ENCODE measurements around the gene ATP2C2. TPM values are rescaled to one million over a fixed set of nuclear protein-coding genes. Genes with fewer than 3 reads are reported as not detected.
"Not testable (repeated sequence)": the region's sequence is repeated elsewhere in the genome, so short reads cannot be mapped to it uniquely, and the experiment has no call there.

ATP2C2 gene
- total RNA-seq, 1 experiment from 2014 or later, result 26.0 TPM

GRCh38 chr16:84341528-84342295, 26.6 kb upstream of the ATP2C2 start:
- Histone ChIP-seq H3K4me1 (ENCODE audit: insufficient read depth, low read length) (peaks cover 3% of the 10 kb centered on the region; the same call in 1 of the 2 replicates), H3K9me3 (ENCODE audit: low read length) (no peaks in the 10 kb centered on the region), H3K9me2 (replicated peaks; ENCODE audit: low read length) (no peaks in the 10 kb centered on the region), H4K20me1 (ENCODE audit: low read length) (no peaks in the 10 kb centered on the region), H3K4me2 (ENCODE audit: low read length) (no peak overlapping the region), H3K27ac (ENCODE audit: low read length) (no peak overlapping the region), H3K36me3 (ENCODE audit: low read depth, low read length) (no peaks in the 10 kb centered on the region), H3K27me3 (ENCODE audit: low read length) (no peaks in the 10 kb centered on the region), H3K9ac (ENCODE audit: low read length) (no peak overlapping the region), H3K4me3 (ENCODE audit: low read length) (no peak overlapping the region), H3F3A (ENCODE audit: low read length, unreplicated experiment) (no peaks in the 10 kb centered on the region), H3K79me2 (ENCODE audit: low read length) (no peaks in the 10 kb centered on the region), H2AFZ (ENCODE audit: low read length) (no peak overlapping the region)
- ChIA-PET POLR2A (ENCODE audit: unreplicated experiment) (no interaction called here), CTCF (no interaction called here)
- ATAC-seq (no peak), DNase-seq (no peak)
- intact Hi-C loops (cut with micrococcal nuclease), result no loop called here
- BruUV-seq (replicated peaks), result no TSS peak
- TF ChIP-seq EZH2phosphoT487 (IDR thresholded peaks at IDR 0.05; ENCODE audit: borderline replicate concordance, low read length) (no peak), EZH2 (IDR thresholded peaks at IDR 0.05; ENCODE audit: low read length, unreplicated experiment) (no peak)
- TF ChIP-seq, protein P1, sequence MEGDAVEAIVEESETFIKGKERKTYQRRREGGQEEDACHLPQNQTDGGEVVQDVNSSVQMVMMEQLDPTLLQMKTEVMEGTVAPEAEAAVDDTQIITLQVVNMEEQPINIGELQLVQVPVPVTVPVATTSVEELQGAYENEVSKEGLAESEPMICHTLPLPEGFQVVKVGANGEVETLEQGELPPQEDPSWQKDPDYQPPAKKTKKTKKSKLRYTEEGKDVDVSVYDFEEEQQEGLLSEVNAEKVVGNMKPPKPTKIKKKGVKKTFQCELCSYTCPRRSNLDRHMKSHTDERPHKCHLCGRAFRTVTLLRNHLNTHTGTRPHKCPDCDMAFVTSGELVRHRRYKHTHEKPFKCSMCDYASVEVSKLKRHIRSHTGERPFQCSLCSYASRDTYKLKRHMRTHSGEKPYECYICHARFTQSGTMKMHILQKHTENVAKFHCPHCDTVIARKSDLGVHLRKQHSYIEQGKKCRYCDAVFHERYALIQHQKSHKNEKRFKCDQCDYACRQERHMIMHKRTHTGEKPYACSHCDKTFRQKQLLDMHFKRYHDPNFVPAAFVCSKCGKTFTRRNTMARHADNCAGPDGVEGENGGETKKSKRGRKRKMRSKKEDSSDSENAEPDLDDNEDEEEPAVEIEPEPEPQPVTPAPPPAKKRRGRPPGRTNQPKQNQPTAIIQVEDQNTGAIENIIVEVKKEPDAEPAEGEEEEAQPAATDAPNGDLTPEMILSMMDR (conservative IDR thresholded peaks at IDR 0.05; ENCODE audit: low read depth, low read length), result no peak

DNA sequence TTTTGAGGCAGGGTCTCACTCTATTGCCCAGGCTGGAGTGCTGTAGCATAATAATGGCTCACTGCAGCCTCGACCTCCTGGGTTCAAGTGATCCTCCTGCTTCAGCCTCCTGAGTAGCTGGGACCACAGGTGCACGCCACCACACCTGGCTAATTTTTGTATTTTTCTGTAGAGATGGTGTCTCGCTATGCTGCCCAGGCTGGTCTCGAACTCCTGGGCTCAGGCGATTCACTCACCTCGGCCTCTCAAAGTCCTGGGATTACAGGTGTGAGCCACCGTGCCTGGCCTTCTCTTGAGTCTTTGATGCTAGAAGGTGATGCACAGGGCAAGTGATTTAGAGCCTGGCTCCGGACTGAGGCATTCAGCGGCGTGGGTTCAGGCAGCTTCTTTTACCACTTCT, 24.5 kb upstream of the ATP2C2 start:
- H3K4me2 ChIP-seq (ENCODE audit: low read length); H4K20me1 ChIP-seq (ENCODE audit: low read length); H3K9me2 ChIP-seq (replicated peaks; ENCODE audit: low read length); H3K27ac ChIP-seq (ENCODE audit: low read length); H3K4me3 ChIP-seq (ENCODE audit: low read length); H3K36me3 ChIP-seq (ENCODE audit: low read depth, low read length); H3K4me1 ChIP-seq (ENCODE audit: insufficient read depth, low read length); BruUV-seq (replicated peaks); H3F3A ChIP-seq (ENCODE audit: low read length, unreplicated experiment); DNase-seq; H3K9ac ChIP-seq (ENCODE audit: low read length); H3K79me2 ChIP-seq (ENCODE audit: low read length); H3K27me3 ChIP-seq (ENCODE audit: low read length); ATAC-seq; POLR2A ChIA-PET (ENCODE audit: unreplicated experiment); H3K9me3 ChIP-seq (ENCODE audit: low read length); intact Hi-C loops (cut with micrococcal nuclease); CTCF ChIA-PET; H2AFZ ChIP-seq (ENCODE audit: low read length): not testable (repeated sequence)

GRCh38 chr16:84344781-84345180, 23.6 kb upstream of the ATP2C2 start:
- ChIA-PET CTCF (no interaction called here), POLR2A (ENCODE audit: unreplicated experiment) (no interaction called here)
- no peaks in the 10 kb centered on the region for H4K20me1 ChIP-seq (ENCODE audit: low read length)
- H3K27ac ChIP-seq (ENCODE audit: low read length), result no peak overlapping the region
- no peaks in the 10 kb centered on the region for H3K9me2 ChIP-seq (replicated peaks; ENCODE audit: low read length)
- H3K4me3 ChIP-seq (ENCODE audit: low read length), result no peak overlapping the region
- no peak overlapping the region for H3K4me2 ChIP-seq (ENCODE audit: low read length)
- H3K79me2 ChIP-seq (ENCODE audit: low read length), result no peaks in the 10 kb centered on the region
- no peaks in the 10 kb centered on the region for H3K36me3 ChIP-seq (ENCODE audit: low read depth, low read length)
- H2AFZ ChIP-seq (ENCODE audit: low read length), result no peak overlapping the region
- no peaks in the 10 kb centered on the region for H3F3A ChIP-seq (ENCODE audit: low read length, unreplicated experiment)
- no peaks in the 10 kb centered on the region for H3K27me3 ChIP-seq (ENCODE audit: low read length)
- intact Hi-C loops (cut with micrococcal nuclease), result no loop called here
- peaks cover 3% of the 10 kb centered on the region; the same call in 1 of the 2 replicates for H3K4me1 ChIP-seq (ENCODE audit: insufficient read depth, low read length)
- no TSS peak for BruUV-seq (replicated peaks)
- no peak overlapping the region for H3K9ac ChIP-seq (ENCODE audit: low read length)
- DNase-seq (no peak), ATAC-seq (no peak)
- H3K9me3 ChIP-seq (ENCODE audit: low read length), result no peaks in the 10 kb centered on the region
- TF ChIP-seq, protein P1 (conservative IDR thresholded peaks at IDR 0.05; ENCODE audit: low read depth, low read length), result no peak
- no peak for TF ChIP-seq EZH2 (IDR thresholded peaks at IDR 0.05; ENCODE audit: low read length, unreplicated experiment)
- no peak for TF ChIP-seq EZH2phosphoT487 (IDR thresholded peaks at IDR 0.05; ENCODE audit: borderline replicate concordance, low read length)
